IMR-90 (cell line): ENCODE measurements around the gene URAD. TPM values are rescaled to one million over a fixed set of nuclear protein-coding genes. Genes with fewer than 3 reads are reported as not detected.

ENCODE experiments used
- ATAC-seq: fragments of 200-7000 bp; cut with Tn5 transposase; 2 replicates; pipeline ENCODE4 v1.9.1; 2020; ENCODE audit warnings: low read depth, mild to moderate bottlenecking, moderate library complexity
- BruUV-seq: library from RNA; stranded (reverse); fragments of 400-500 nt; replicated peaks from 2 replicates; lab custom pipeline; 2021; lab: Mats Ljungman, UMichigan
- CTCF ChIA-PET: fragments of 300-600 bp; formaldehyde crosslinking; extraction: SDS; loops from one replicate; lab custom pipeline; 2021; ENCODE audit warnings: antibody characterized with exemption; lab: Yijun Ruan, JAX
- POLR2A ChIA-PET: fragments of 300-600 bp; sonication (Branson Sonifier 250); formaldehyde crosslinking; loops from one replicate; lab custom pipeline; 2022; ENCODE audit warnings: antibody characterized with exemption; ENCODE audit not compliant: unreplicated experiment; lab: Charles Lee
- DNase-seq: peaks from one replicate; pipeline ENCODE4 v3.0.0; 2013
- H2AFZ ChIP-seq: replicated peaks from 2 replicates; pipeline ENCODE3; 2013; ENCODE audit warnings: low read length, mild to moderate bottlenecking; ENCODE audit not compliant: poor library complexity
- H2AK5ac ChIP-seq: 2 replicates; pipeline ENCODE4 v1.6.1; 2013; ENCODE audit warnings: low read depth, low read length, inconsistent platforms
- H2AK9ac ChIP-seq: replicated peaks from 2 replicates; pipeline ENCODE3; 2013; ENCODE audit warnings: mild to moderate bottlenecking, low read depth, low read length, moderate library complexity; ENCODE audit not compliant: poor library complexity
- H2BK120ac ChIP-seq: 2 replicates; pipeline ENCODE4 v1.6.1; 2013; ENCODE audit warnings: low read depth, low read length, inconsistent platforms
- H2BK15ac ChIP-seq: 3 replicates; pipeline ENCODE4 v1.6.1; 2013; ENCODE audit warnings: low read depth, low read length, inconsistent platforms
- H2BK20ac ChIP-seq: 2 replicates; pipeline ENCODE4 v1.6.1; 2013; ENCODE audit warnings: low read depth, mild to moderate bottlenecking, inconsistent platforms, low read length, moderate library complexity
- H2BK5ac ChIP-seq: 2 replicates; pipeline ENCODE4 v1.6.1; 2013; ENCODE audit warnings: mild to moderate bottlenecking, low read depth, low read length, inconsistent platforms; ENCODE audit not compliant: poor library complexity, severe bottlenecking
- H3K14ac ChIP-seq: replicated peaks from 2 replicates; pipeline ENCODE4 v1.6.1; 2013; ENCODE audit warnings: low read depth, low read length, inconsistent platforms
- H3K18ac ChIP-seq: 2 replicates; pipeline ENCODE4 v1.6.1; 2013; ENCODE audit warnings: low read depth, low read length, control low read depth
- H3K23ac ChIP-seq: 2 replicates; pipeline ENCODE4 v1.6.1; 2013; ENCODE audit warnings: low read depth, low read length, inconsistent platforms
- H3K27ac ChIP-seq: 2 replicates; pipeline ENCODE4 v1.5.1; 2013; ENCODE audit warnings: mild to moderate bottlenecking, control low read depth, low read length; ENCODE audit not compliant: insufficient read depth
- H3K27me3 ChIP-seq: 2 replicates; pipeline ENCODE4 v1.6.1; 2013; ENCODE audit warnings: low read length; ENCODE audit not compliant: control insufficient read depth, insufficient read depth
- H3K36me3 ChIP-seq: 2 replicates; pipeline ENCODE4 v1.6.1; 2013; ENCODE audit warnings: low read length, mixed read lengths; ENCODE audit not compliant: control insufficient read depth, insufficient read depth
- H3K4ac ChIP-seq: 2 replicates; pipeline ENCODE4 v1.6.1; 2013; ENCODE audit warnings: low read depth, low read length, inconsistent platforms
- H3K4me1 ChIP-seq: 2 replicates; pipeline ENCODE4 v1.6.1; 2013; ENCODE audit warnings: low read length, mixed read lengths; ENCODE audit not compliant: control insufficient read depth, insufficient read depth
- H3K4me2 ChIP-seq: 2 replicates; pipeline ENCODE4 v1.6.1; 2013; ENCODE audit warnings: low read depth, mild to moderate bottlenecking, control low read depth, low read length, moderate library complexity
- H3K4me3 ChIP-seq: 2 replicates; pipeline ENCODE4 v1.5.1; 2013; ENCODE audit warnings: low read depth, mild to moderate bottlenecking, control low read depth, low read length, moderate library complexity; ENCODE audit not compliant: insufficient read depth
- H3K56ac ChIP-seq: 2 replicates; pipeline ENCODE4 v1.6.1; 2013; ENCODE audit warnings: low read length, inconsistent platforms; ENCODE audit not compliant: insufficient read depth; ENCODE audit errors: extremely low read depth
- H3K79me1 ChIP-seq, 2 experiments: 2 replicates each; pipeline ENCODE4 v1.6.1; 2013; ENCODE audit warnings: low read length in 2 of 2, inconsistent platforms in 1 of 2, low read depth in 1 of 2
- H3K9ac ChIP-seq: 2 replicates; pipeline ENCODE4 v1.6.1; 2013; ENCODE audit warnings: low read depth, low read length, control low read depth
- H3K9me1 ChIP-seq: 2 replicates; pipeline ENCODE4 v1.6.1; 2013; ENCODE audit warnings: low read length, inconsistent platforms; ENCODE audit not compliant: insufficient read depth
- H3K9me3 ChIP-seq: 2 replicates; pipeline ENCODE4 v1.6.1; 2013; ENCODE audit warnings: low read length; ENCODE audit not compliant: control insufficient read depth, insufficient read depth
- H4K20me1 ChIP-seq: 2 replicates; pipeline ENCODE4 v1.6.1; 2013; ENCODE audit warnings: low read length, inconsistent platforms; ENCODE audit not compliant: insufficient read depth
- H4K5ac ChIP-seq: 2 replicates; pipeline ENCODE4 v1.6.1; 2013; ENCODE audit warnings: mild to moderate bottlenecking, low read depth, low read length, control low read depth
- H4K8ac ChIP-seq, 2 experiments: 2 replicates each; pipeline ENCODE4 v1.6.1; 2013; ENCODE audit warnings: low read depth in 2 of 2, low read length in 2 of 2, control low read depth in 1 of 2, inconsistent platforms in 1 of 2
- H4K91ac ChIP-seq: 2 replicates; pipeline ENCODE4 v1.6.1; 2013; ENCODE audit warnings: low read depth, low read length, inconsistent platforms; ENCODE audit not compliant: insufficient read depth
- BHLHE40 ChIP-seq: fragments of 150-350 bp; IDR thresholded peaks from 2 replicates; pipeline ENCODE4 v1.6.1; 2016; ENCODE audit warnings: mild to moderate bottlenecking, low read depth, low read length
- CHD1 ChIP-seq: IDR thresholded peaks from 2 replicates; pipeline ENCODE4 v1.6.1; 2012; ENCODE audit warnings: low read depth, low read length, improper control_type of control experiment
- ELK1 ChIP-seq: fragments of 150-350 bp; IDR thresholded peaks from 2 replicates; pipeline ENCODE4 v1.6.1; 2016; ENCODE audit warnings: low read depth, mild to moderate bottlenecking, low read length, moderate library complexity, borderline replicate concordance
- MAFK ChIP-seq: IDR thresholded peaks from 2 replicates; pipeline ENCODE4 v1.6.1; 2012; ENCODE audit warnings: low read depth, low read length, improper control_type of control experiment
- MAZ ChIP-seq: IDR thresholded peaks from 2 replicates; pipeline ENCODE4 v1.6.1; 2012; ENCODE audit warnings: low read depth, mild to moderate bottlenecking, low read length, improper control_type of control experiment, moderate library complexity, borderline replicate concordance
- NFE2L2 ChIP-seq: fragments of 150-350 bp; IDR thresholded peaks from 2 replicates; pipeline ENCODE4 v1.6.1; 2016; ENCODE audit warnings: low read depth, mild to moderate bottlenecking, low read length
- POLR2A ChIP-seq: IDR thresholded peaks from 2 replicates; pipeline ENCODE4 v1.6.1; 2012; ENCODE audit warnings: mild to moderate bottlenecking, low read depth, low read length
- RAD21 ChIP-seq: IDR thresholded peaks from 2 replicates; pipeline ENCODE4 v1.6.1; 2012; ENCODE audit warnings: low read length, improper control_type of control experiment
- RCOR1 ChIP-seq: IDR thresholded peaks from 2 replicates; pipeline ENCODE4 v1.6.1; 2012; ENCODE audit warnings: mild to moderate bottlenecking, low read length, improper control_type of control experiment; ENCODE audit not compliant: insufficient replicate concordance
- RFX5 ChIP-seq: IDR thresholded peaks from 2 replicates; pipeline ENCODE4 v1.8.0; 2012; ENCODE audit warnings: low read depth, mild to moderate bottlenecking, low read length, moderate library complexity
- USF2 ChIP-seq: fragments of 150-350 bp; IDR thresholded peaks from 2 replicates; pipeline ENCODE4 v1.6.1; 2017; ENCODE audit warnings: mild to moderate bottlenecking, antibody characterized with exemption, low read length, low read depth
- WGBS, 2 experiments: methylation state at CpG; one replicate each; pipeline versions ENCODE4 v1.1.5 to v1.1.7; 2013; ENCODE audit warnings: missing lambda C conversion rate in 2 of 2; ENCODE audit not compliant: insufficient read length in 1 of 2; ENCODE audit errors: extremely low coverage in 2 of 2; 5-methylcytosine and 5-hydroxymethylcytosine counted together
- dilution Hi-C: fragments of 300-500 bp; cut with HindIII; formaldehyde crosslinking; loops from one replicate; pipeline ENCODE4 v1.14.3; 2018; ENCODE audit warnings: low sequenced_read_pairs; ENCODE audit not compliant: unreplicated experiment
- in situ Hi-C: fragments of 300-500 bp; cut with MboI; formaldehyde crosslinking; loops from 3 replicates; pipeline ENCODE4 v1.14.3; 2019; ENCODE audit warnings: low sequenced_read_pairs, inconsistent platforms, mixed read lengths
- intact Hi-C: fragments of 100-400 bp; cut with micrococcal nuclease; formaldehyde crosslinking; loops from 2 replicates; pipeline ENCODE4 v1.10.0; 2022
- polyA plus RNA-seq, 3 experiments: library from polyadenylated mRNA; depleted of rRNA; stranded (reverse); fragments of >200 nt; gene quantifications; 2 replicates each; pipeline ENCODE4 v1.2.3, GENCODE V29; 2012; ENCODE audit warnings: low replicate concordance in 1 of 3
- total RNA-seq: library from RNA; depleted of rRNA; stranded (reverse); fragments of >200 nt; gene quantifications from 2 replicates; pipeline ENCODE4 v1.2.3, GENCODE V29; 2012

URAD gene
- total and polyA plus RNA-seq, 2 of the 4 experiments (the other 2 are of a cell fraction) = not detected

GRCh38 chr13:27959976-27960361 lies 28.5 kb downstream of the URAD start:
- Histone ChIP-seq H2BK120ac (no peak overlapping the region), H3K4me3 (no peak overlapping the region), H3K4ac (no peak overlapping the region), H4K91ac (no peak overlapping the region), H3K27me3 (peaks cover 85% of the 10 kb centered on the region), H3K36me3 (no peaks in the 10 kb centered on the region), H3K79me1 (no peaks in the 10 kb centered on the region), H2AK5ac (no peak overlapping the region), H3K9ac (no peak overlapping the region), H4K5ac (no peak overlapping the region), H3K9me3 (no peaks in the 10 kb centered on the region), H3K4me2 (no peak overlapping the region; the same call in 1 of the 2 replicates), H3K4me1 (peaks cover 3% of the 10 kb centered on the region; the same call in 1 of the 2 replicates), H4K8ac (no peak overlapping the region), H3K9me1 (no peaks in the 10 kb centered on the region), H3K23ac (no peak overlapping the region), H3K18ac (no peak overlapping the region), H2BK20ac (no peak overlapping the region), H2BK5ac (no peak overlapping the region), H2BK15ac (no peak overlapping the region), H2AFZ (no peak overlapping the region), H3K14ac (no peak overlapping the region), H4K20me1 (no peaks in the 10 kb centered on the region), H3K27ac (no peak overlapping the region), H3K56ac (no peak overlapping the region), H2AK9ac (no peak overlapping the region)
- intact Hi-C loops (loop anchor here (10.0 kb wide), 1 partner anchor 585 kb away; no protein-coding TSS in a partner anchor), dilution Hi-C loops (no loop called here), in situ Hi-C loops (no loop called here)
- POLR2A ChIA-PET = interaction anchor here (0.5 kb wide), 1 partner anchor 90 kb away, joined by 4 read pairs; no protein-coding TSS in a partner anchor
- 0% methylated on average over 3 of the region's 14 CpGs; no CpG with 5 or more reads in 1 of the 2 experiments for WGBS, 2 experiments
- CTCF ChIA-PET = no interaction called here
- no peak for ATAC-seq
- DNase-seq = no peak
- BruUV-seq = no TSS peak
- TF ChIP-seq RFX5 = no peak
- no peak for TF ChIP-seq BHLHE40
- no peak for TF ChIP-seq NFE2L2
- no peak for TF ChIP-seq MAFK
- TF ChIP-seq POLR2A = no peak
- no peak for TF ChIP-seq USF2
- no peak for TF ChIP-seq MAZ
- TF ChIP-seq ELK1 = no peak
- TF ChIP-seq CHD1 = no peak
- TF ChIP-seq RCOR1 = no peak
- TF ChIP-seq RAD21 = no peak
